Stomach (tissue), 9 donors: ENCODE results near the gene CDKN2B-AS1. TPM values are rescaled to one million over a fixed set of nuclear protein-coding genes. Genes with fewer than 3 reads are reported as not detected.

Experiments used
- DNase-seq, 2 donors: peaks; one replicate each; pipeline versions ENCODE4 v3.0.0 to v3.0.0-alpha.2; 2013 to 2019
- H3K27ac ChIP-seq, 5 donors: fragments of 200-600 bp in 4 of 5; sonication (generic) in 4 of 5; one replicate each; pipeline ENCODE4 v1.5.1; 2013 to 2019; ENCODE audit warnings: mild to moderate bottlenecking in 1 of 5, moderate library complexity in 1 of 5
- H3K27me3 ChIP-seq, 3 donors: fragments of 200-600 bp; sonication (generic); one replicate each; pipeline ENCODE4 v1.5.1; 2017 to 2019; ENCODE audit warnings: mixed run types in 1 of 3
- H3K36me3 ChIP-seq, 4 donors: fragments of 200-600 bp; sonication (generic); 1 replicate in 3 of 4; 2 replicates in 1 of 4; pipeline ENCODE4 v1.5.1; 2016 to 2019
- H3K4me1 ChIP-seq, 4 donors: fragments of 200-600 bp; sonication (generic); one replicate each; pipeline ENCODE4 v1.5.1; 2016 to 2019
- H3K4me3 ChIP-seq, 4 donors: fragments of 200-600 bp; sonication (generic) in 3 of 4; one replicate each; pipeline ENCODE4 v1.5.1; 2016 to 2019; ENCODE audit warnings: mild to moderate bottlenecking in 1 of 4
- H3K9me3 ChIP-seq, 4 donors: fragments of 200-600 bp; sonication (generic); one replicate each; pipeline ENCODE4 v1.5.1; 2016 to 2019
- CTCF ChIP-seq, 7 experiments: fragments of 450-650 bp in 4 of 7; fragments of 200-600 bp in 3 of 7; sonication (generic) in 3 of 7; IDR thresholded peaks; one replicate each; pipeline ENCODE4 v1.5.1; 2016 to 2019; ENCODE audit warnings: antibody characterized with exemption in 7 of 7, control low read depth in 2 of 7, mild to moderate bottlenecking in 1 of 7
- EP300 ChIP-seq: sonication (generic); formaldehyde crosslinking; IDR thresholded peaks from one replicate; pipeline ENCODE4 v1.6.1; 2017; ENCODE audit warnings: antibody characterized with exemption
- POLR2A ChIP-seq, 4 donors: fragments of 450-650 bp; IDR thresholded peaks; one replicate each; pipeline ENCODE4 v1.6.1; 2016; ENCODE audit warnings: antibody characterized with exemption in 4 of 4, control low read depth in 2 of 4, mild to moderate bottlenecking in 1 of 4, moderate library complexity in 1 of 4
- POLR2AphosphoS5 ChIP-seq, 3 donors: sonication (generic); formaldehyde crosslinking; IDR thresholded peaks; one replicate each; pipeline ENCODE4 v1.6.1; 2016; ENCODE audit warnings: antibody characterized with exemption in 3 of 3
- WGBS, 5 donors: extraction: QIAGEN DNeasy Blood & Tissue Kit in 3 of 5; methylation state at CpG; one replicate each; pipeline versions ENCODE4 v1.1.5 to v1.1.7; 2013 to 2018; 5-methylcytosine and 5-hydroxymethylcytosine counted together
- intact Hi-C: fragments of 100-400 bp; cut with DNase I; formaldehyde crosslinking; loops from one replicate; pipeline ENCODE4 v1.15.1; 2023; ENCODE audit warnings: low total_unique reads
- polyA plus RNA-seq, 3 donors: library from polyadenylated mRNA; stranded (reverse); fragments of 200-250 nt; gene quantifications; one replicate each; pipeline ENCODE4 v1.2.3, GENCODE V29; 2013
- total RNA-seq, 5 donors: library from RNA; depleted of rRNA; stranded (reverse); fragments of >200 nt; gene quantifications; one replicate each; pipeline versions ENCODE4 v1.1.0 to v1.2.3, GENCODE V29; 2014 to 2016
- donor health status: healthy with polysubstance abuse.
- donor health status: Bipolar disorder and iron deficiency.
- donor health status: healthy.

CDKN2B-AS1 gene
- total and polyA plus RNA-seq, 8 donors: 0.48 to 1.6 (median 1.1) TPM; not detected in 3

- TF ChIP-seq POLR2AphosphoS5 (IDR thresholded peaks at IDR 0.05) (no peak), EP300 (no peak), POLR2A (IDR thresholded peaks at IDR 0.05) (no peak), CTCF (IDR thresholded peaks at IDR 0.05) (no peak)
- H3K27me3 ChIP-seq: peaks cover 56 to 100% (median 91%) of the 10 kb centered on the region in 3 donors
Observed at GRCh38 chr9:21974722-21975409, 19.7 kb upstream of the CDKN2B-AS1 start.

GRCh38 chr9:21976334-21976875, 18.2 kb upstream of the CDKN2B-AS1 start:
- intact Hi-C loops: no loop called here
- no peak for TF ChIP-seq POLR2A (IDR thresholded peaks at IDR 0.05)
- no peak for TF ChIP-seq CTCF (IDR thresholded peaks at IDR 0.05)
- TF ChIP-seq EP300: no peak
- no peak for TF ChIP-seq POLR2AphosphoS5 (IDR thresholded peaks at IDR 0.05)

More at GRCh38 chr9:21974722-21975409, 19.7 kb upstream of the CDKN2B-AS1 start:
- 1% methylated on average over 32 to 51 of the region's 51 CpGs for WGBS, 5 donors
- H3K36me3 ChIP-seq: no peaks in the 10 kb centered on the region
- intact Hi-C loops: no loop called here
- no peak overlapping the region for H3K27ac ChIP-seq
- H3K4me1 ChIP-seq: peaks cover 14 to 33% (median 22%) of the 10 kb centered on the region in 4 donors
- peak overlapping the region; percentile 41 to 50 (median 41) for H3K4me3 ChIP-seq
- DNase-seq: peak; percentile 61 to 71
- H3K9me3 ChIP-seq: peaks cover 0 to 11% (median 2%) of the 10 kb centered on the region in 4 donors

GRCh38 chr9:21982391-21982790, 12.2 kb upstream of the CDKN2B-AS1 start:
- no peak for DNase-seq
- Histone ChIP-seq H3K27ac (no peak overlapping the region), H3K4me3 (no peak overlapping the region), H3K4me1 (no peaks in the 10 kb centered on the region), H3K27me3 (peaks cover 9 to 96% (median 22%) of the 10 kb centered on the region in 3 donors), H3K36me3 (no peaks in the 10 kb centered on the region), H3K9me3 (peaks cover 0 to 3% (median 0%) of the 10 kb centered on the region in 4 donors)
- TF ChIP-seq EP300 (no peak), POLR2A (IDR thresholded peaks at IDR 0.05) (no peak), POLR2AphosphoS5 (IDR thresholded peaks at IDR 0.05) (no peak), CTCF (IDR thresholded peaks at IDR 0.05) (no peak)
- intact Hi-C loops: no loop called here
- WGBS, 5 donors: 31 to 63% (median 46%) methylated on average over 1 of the region's 1 CpG

More at GRCh38 chr9:21976334-21976875, 18.2 kb upstream of the CDKN2B-AS1 start:
- Histone ChIP-seq H3K27ac (no peak overlapping the region), H3K36me3 (no peaks in the 10 kb centered on the region), H3K27me3 (peaks cover 43 to 98% (median 77%) of the 10 kb centered on the region in 3 donors), H3K4me1 (peaks cover 14 to 22% (median 16%) of the 10 kb centered on the region in 4 donors), H3K9me3 (peaks cover 0 to 5% (median 0%) of the 10 kb centered on the region in 4 donors), H3K4me3 (no peak overlapping the region)
- no peak for DNase-seq
- 23 to 37% (median 25%) methylated on average over 19 of the region's 19 CpGs for WGBS, 5 donors

- peaks cover 9 to 96% (median 16%) of the 10 kb centered on the region in 3 donors for H3K27me3 ChIP-seq
- no peaks in the 10 kb centered on the region for H3K4me1 ChIP-seq
- DNase-seq: no peak
- intact Hi-C loops: no loop called here
- no peak overlapping the region for H3K27ac ChIP-seq
- H3K4me3 ChIP-seq: no peak overlapping the region
- H3K9me3 ChIP-seq: no peaks in the 10 kb centered on the region
- WGBS, 5 donors: 49 to 72% (median 56%) methylated on average over 1 of the region's 1 CpG
- no peaks in the 10 kb centered on the region for H3K36me3 ChIP-seq
- no peak for TF ChIP-seq POLR2AphosphoS5 (IDR thresholded peaks at IDR 0.05)
- TF ChIP-seq EP300: no peak
- no peak for TF ChIP-seq POLR2A (IDR thresholded peaks at IDR 0.05)
- no peak for TF ChIP-seq CTCF (IDR thresholded peaks at IDR 0.05)
Observed at GRCh38 chr9:21982861-21983560, 11.6 kb upstream of the CDKN2B-AS1 start.
